MCF 10A (cell line): ENCODE data around the gene CLDN10. TPM values are rescaled to one million over a fixed set of nuclear protein-coding genes. Genes with fewer than 3 reads are reported as not detected.
A peak's percentile ranks its signal among the peaks of the same experiment; 100 is the strongest.
"Not testable (repeated sequence)": the region's sequence is repeated elsewhere in the genome, so short reads cannot be mapped to it uniquely, and the experiment has no call there.

ENCODE experiments used
- BruUV-seq: library from RNA; stranded (reverse); fragments of 400-500 nt; replicated peaks from 2 replicates; lab custom pipeline; 2021; lab: Mats Ljungman, UMichigan
- CTCF ChIA-PET: fragments of 300-600 bp; sonication (Branson Sonifier 250); formaldehyde crosslinking; extraction: SDS; loops from one replicate; lab custom pipeline; 2021; ENCODE audit warnings: antibody characterized with exemption, inconsistent platforms; lab: Yijun Ruan, JAX
- POLR2A ChIA-PET: fragments of 300-600, 350-650 bp; sonication (Branson Sonifier 250); formaldehyde crosslinking; extraction: SDS; loops from one replicate; lab custom pipeline; 2020; ENCODE audit warnings: antibody characterized with exemption, inconsistent platforms; lab: Yijun Ruan, JAX
- DNase-seq: peaks from one replicate; pipeline ENCODE4 v3.0.0-alpha.2; 2018; ENCODE audit not compliant: unreplicated experiment
- H3K27ac Mint-ChIP-seq: one replicate; pipeline ENCODE4 v1.8.0; 2022; ENCODE audit warnings: mild to moderate bottlenecking, low read depth, mixed read lengths; ENCODE audit not compliant: unreplicated experiment
- H3K27me3 Mint-ChIP-seq: one replicate; pipeline ENCODE4 v1.8.0; 2022; ENCODE audit warnings: mixed read lengths; ENCODE audit not compliant: insufficient read depth, unreplicated experiment
- H3K36me3 Mint-ChIP-seq: one replicate; pipeline ENCODE4 v1.8.0; 2022; ENCODE audit warnings: mild to moderate bottlenecking, moderate library complexity, mixed read lengths; ENCODE audit not compliant: insufficient read depth, unreplicated experiment
- H3K4me1 Mint-ChIP-seq: one replicate; pipeline ENCODE4 v1.8.0; 2022; ENCODE audit warnings: mixed read lengths; ENCODE audit not compliant: insufficient read depth, unreplicated experiment
- H3K4me3 Mint-ChIP-seq: one replicate; pipeline ENCODE4 v1.8.0; 2022; ENCODE audit warnings: mild to moderate bottlenecking, moderate library complexity, mixed read lengths; ENCODE audit not compliant: unreplicated experiment
- H3K9me3 Mint-ChIP-seq: one replicate; pipeline ENCODE4 v1.8.0; 2022; ENCODE audit warnings: mixed read lengths; ENCODE audit not compliant: unreplicated experiment
- intact Hi-C: fragments of 100-400 bp; cut with micrococcal nuclease; formaldehyde crosslinking; loops from 2 replicates; pipeline ENCODE4 v1.14.1; 2022
- total RNA-seq: library from RNA; stranded (reverse); gene quantifications from 2 replicates; pipeline ENCODE4 v1.2.3, GENCODE V29; 2022
- TF ChIP-seq, protein P1 (sequence below): fragments of 200-600 bp; IDR thresholded peaks from one replicate; pipeline ENCODE4 v1.8.0; 2022; ENCODE audit warnings: antibody characterized with exemption, mild to moderate bottlenecking; ENCODE audit not compliant: unreplicated experiment

Gene CLDN10
- total RNA-seq, 1 experiment from 2014 or later, result not detected

GRCh38 chr13:95510950-95511349 lies 41.6 kb upstream of the CLDN10 start:
- no peak for DNase-seq
- Mint-ChIP-seq H3K36me3 (no peaks in the 10 kb centered on the region), H3K4me3 (no peak overlapping the region), H3K4me1 (no peaks in the 10 kb centered on the region), H3K27me3 (no peaks in the 10 kb centered on the region), H3K27ac (no peak overlapping the region), H3K9me3 (no peaks in the 10 kb centered on the region)
- POLR2A ChIA-PET, result interaction anchor here (1.0 to 1.7 kb wide), 3 partner anchors 9 to 19 kb away, joined by 3 to 6 read pairs (median 5); no protein-coding TSS in a partner anchor
- CTCF ChIA-PET, result interaction anchor here (0.9 kb wide), 1 partner anchor 17 kb away, joined by 3 read pairs; no protein-coding TSS in a partner anchor
- intact Hi-C loops, result no loop called here
- BruUV-seq, result no TSS peak
- TF ChIP-seq, protein P1, sequence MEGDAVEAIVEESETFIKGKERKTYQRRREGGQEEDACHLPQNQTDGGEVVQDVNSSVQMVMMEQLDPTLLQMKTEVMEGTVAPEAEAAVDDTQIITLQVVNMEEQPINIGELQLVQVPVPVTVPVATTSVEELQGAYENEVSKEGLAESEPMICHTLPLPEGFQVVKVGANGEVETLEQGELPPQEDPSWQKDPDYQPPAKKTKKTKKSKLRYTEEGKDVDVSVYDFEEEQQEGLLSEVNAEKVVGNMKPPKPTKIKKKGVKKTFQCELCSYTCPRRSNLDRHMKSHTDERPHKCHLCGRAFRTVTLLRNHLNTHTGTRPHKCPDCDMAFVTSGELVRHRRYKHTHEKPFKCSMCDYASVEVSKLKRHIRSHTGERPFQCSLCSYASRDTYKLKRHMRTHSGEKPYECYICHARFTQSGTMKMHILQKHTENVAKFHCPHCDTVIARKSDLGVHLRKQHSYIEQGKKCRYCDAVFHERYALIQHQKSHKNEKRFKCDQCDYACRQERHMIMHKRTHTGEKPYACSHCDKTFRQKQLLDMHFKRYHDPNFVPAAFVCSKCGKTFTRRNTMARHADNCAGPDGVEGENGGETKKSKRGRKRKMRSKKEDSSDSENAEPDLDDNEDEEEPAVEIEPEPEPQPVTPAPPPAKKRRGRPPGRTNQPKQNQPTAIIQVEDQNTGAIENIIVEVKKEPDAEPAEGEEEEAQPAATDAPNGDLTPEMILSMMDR, result no peak

GRCh38 chr13:95512424-95512823 lies 40.1 kb upstream of the CLDN10 start:
- no peaks in the 10 kb centered on the region for H3K9me3 Mint-ChIP-seq
- H3K4me3 Mint-ChIP-seq, result no peak overlapping the region
- TF ChIP-seq, protein P1, result no peak
- no peak overlapping the region for H3K27ac Mint-ChIP-seq
- BruUV-seq, result no TSS peak
- no peaks in the 10 kb centered on the region for H3K36me3 Mint-ChIP-seq
- no peaks in the 10 kb centered on the region for H3K4me1 Mint-ChIP-seq
- H3K27me3 Mint-ChIP-seq, result no peaks in the 10 kb centered on the region
- intact Hi-C loops, result no loop called here
- CTCF ChIA-PET, result interaction anchor here (0.7 to 5.8 kb wide), 4 partner anchors 18 to 701 kb away, joined by 3 to 36 read pairs (median 14); no protein-coding TSS in a partner anchor
- DNase-seq, result no peak
- POLR2A ChIA-PET, result interaction anchor here (1.0 kb wide), 3 partner anchors 10 to 53 kb away, joined by 3 read pairs; no protein-coding TSS in a partner anchor

- DNase-seq, result no peak
- POLR2A ChIA-PET, result interaction anchor here (1.0 to 1.2 kb wide), 6 partner anchors 9 to 52 kb away, joined by 3 to 7 read pairs (median 4); no protein-coding TSS in a partner anchor
- Mint-ChIP-seq H3K36me3 (no peaks in the 10 kb centered on the region), H3K4me3 (no peak overlapping the region), H3K27ac (no peak overlapping the region), H3K9me3 (no peaks in the 10 kb centered on the region), H3K4me1 (no peaks in the 10 kb centered on the region), H3K27me3 (no peaks in the 10 kb centered on the region)
- CTCF ChIA-PET, result interaction anchor here (0.7 to 5.8 kb wide), 6 partner anchors 18 to 701 kb away, joined by 3 to 36 read pairs (median 4); no protein-coding TSS in a partner anchor
- intact Hi-C loops, result no loop called here
- BruUV-seq, result no TSS peak
- TF ChIP-seq, protein P1, result no peak
These were observed 39.6 kb upstream of the CLDN10 start for GRCh38 chr13:95512957-95513356.

DNA sequence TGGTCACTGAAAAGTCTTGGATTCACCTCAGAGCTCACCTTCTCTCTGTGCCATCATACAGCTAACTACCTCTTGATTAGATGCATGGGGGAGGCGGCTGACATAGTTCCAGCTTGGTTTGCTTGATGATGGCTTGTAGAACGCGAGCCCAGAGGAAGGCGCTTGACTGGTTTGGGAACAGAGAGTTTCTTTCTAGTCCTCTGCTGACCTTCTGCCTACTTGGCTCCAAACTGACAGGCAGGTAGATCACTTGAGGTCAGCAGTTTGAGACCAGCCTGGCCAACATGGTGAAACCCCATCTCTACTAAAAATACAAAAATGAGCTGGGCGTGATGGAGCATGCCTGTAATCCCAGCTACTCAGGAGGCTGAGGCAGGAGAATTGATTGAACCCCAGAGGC lies 36.9 kb upstream of the CLDN10 start:
- H3K4me3 Mint-ChIP-seq, H3K27me3 Mint-ChIP-seq, H3K36me3 Mint-ChIP-seq, intact Hi-C loops, H3K9me3 Mint-ChIP-seq, BruUV-seq, H3K27ac Mint-ChIP-seq, H3K4me1 Mint-ChIP-seq: not testable (repeated sequence)
- DNase-seq, result peak; percentile 79
- CTCF ChIA-PET, result interaction anchor here (0.6 to 5.8 kb wide), 4 partner anchors 13 to 499 kb away, joined by 3 to 36 read pairs (median 10); no protein-coding TSS in a partner anchor
- POLR2A ChIA-PET, result interaction anchor here (1.2 kb wide), 3 partner anchors 11 to 161 kb away, joined by 3 read pairs; partner anchors contain the start of gene DNAJC3
